Ureter (tissue), 1 donor: ENCODE measurements around the gene KRTAP4-3. TPM values are rescaled to one million over a fixed set of nuclear protein-coding genes. Genes with fewer than 3 reads are reported as not detected.
"Not testable (repeated sequence)": the region's sequence is repeated elsewhere in the genome, so short reads cannot be mapped to it uniquely, and the experiment has no call there.

Source experiments
- DNase-seq: peaks from one replicate; pipeline ENCODE4 v3.0.0-alpha.2; 2020; ENCODE audit warnings: low spot score
- total RNA-seq: library from RNA; stranded (reverse); gene quantifications from one replicate; pipeline ENCODE4 v1.2.4, GENCODE V29; 2023
- donor health status: DM: yes; HTN: yes; CAD: no.

KRTAP4-3 gene
- total RNA-seq: not detected

DNA sequence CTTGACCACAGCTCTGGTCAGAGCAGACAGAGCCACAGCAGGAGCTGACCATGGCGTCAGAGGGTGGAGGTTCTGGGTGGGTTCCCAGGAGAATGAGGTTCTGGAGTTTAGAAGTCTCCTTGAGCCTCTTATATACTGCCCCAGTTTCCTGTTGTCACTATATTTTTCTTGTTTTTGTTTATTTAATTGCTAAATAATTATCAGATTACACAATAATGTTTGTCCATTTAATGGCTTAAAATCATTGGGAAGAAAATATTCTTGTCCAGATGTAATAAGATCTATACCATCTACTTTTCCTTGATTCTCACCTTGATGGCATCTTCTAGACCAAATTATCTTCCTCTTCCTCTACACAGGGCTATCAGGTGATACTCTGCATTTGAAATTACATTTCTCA is at the start of gene KRTAP4-3:
KRTAP4-3 (minus strand) TSS at position 101 of the 400 bp plus-strand sequence; CDS start at position 52, 49 bp downstream.
- no peak for DNase-seq

DNA sequence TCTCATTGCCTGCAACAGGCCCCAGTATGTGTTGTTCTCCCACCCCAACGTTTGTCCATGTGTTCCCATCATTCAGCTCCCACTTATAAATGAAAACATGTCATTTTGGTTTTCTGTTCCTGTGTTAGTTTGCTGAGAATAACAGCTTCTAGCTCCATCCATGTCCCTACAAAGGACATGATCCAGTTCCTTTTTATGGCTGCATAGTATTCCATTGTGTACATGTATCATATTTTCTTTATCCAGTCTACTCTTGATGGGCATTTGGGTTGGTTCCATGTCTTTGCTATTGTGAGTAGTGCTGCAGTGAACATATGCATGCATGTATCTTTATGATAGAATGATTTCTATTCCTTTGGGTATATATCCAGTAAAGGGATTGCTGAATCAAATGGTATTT is 47.7 kb upstream of the KRTAP4-3 start:
- DNase-seq: no peak

DNA sequence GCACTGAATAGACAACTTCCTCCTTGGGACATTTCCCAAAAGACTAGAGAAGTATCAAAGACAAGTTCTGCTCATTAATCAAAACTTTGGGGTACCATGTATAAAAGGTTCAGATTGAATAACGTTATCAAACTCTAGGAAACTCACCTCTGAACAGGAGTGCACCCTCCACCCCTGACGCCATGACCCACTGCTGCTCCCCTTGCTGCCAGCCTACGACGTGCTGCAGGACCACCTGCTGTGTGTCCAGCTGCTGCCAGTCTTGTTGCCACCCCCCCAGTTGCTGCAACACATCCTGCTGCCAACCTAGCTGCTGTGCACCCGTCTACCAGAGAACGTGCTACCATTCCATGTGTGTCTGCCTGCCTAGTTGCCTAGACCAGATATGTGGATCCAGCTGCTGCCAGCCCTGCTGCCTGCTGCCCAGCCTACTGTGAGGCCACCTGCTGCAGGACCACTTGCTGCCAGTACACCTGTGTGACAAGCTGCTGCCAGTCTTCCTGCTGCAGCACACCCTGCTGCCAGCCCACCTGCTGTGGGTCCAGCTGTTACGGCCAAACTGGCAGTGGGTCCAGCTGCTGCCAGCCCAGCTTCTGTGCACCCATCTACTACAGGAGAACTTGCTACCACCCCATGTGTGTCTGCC is 44.6 kb upstream of the KRTAP4-3 start:
- DNase-seq: no peak

DNA sequence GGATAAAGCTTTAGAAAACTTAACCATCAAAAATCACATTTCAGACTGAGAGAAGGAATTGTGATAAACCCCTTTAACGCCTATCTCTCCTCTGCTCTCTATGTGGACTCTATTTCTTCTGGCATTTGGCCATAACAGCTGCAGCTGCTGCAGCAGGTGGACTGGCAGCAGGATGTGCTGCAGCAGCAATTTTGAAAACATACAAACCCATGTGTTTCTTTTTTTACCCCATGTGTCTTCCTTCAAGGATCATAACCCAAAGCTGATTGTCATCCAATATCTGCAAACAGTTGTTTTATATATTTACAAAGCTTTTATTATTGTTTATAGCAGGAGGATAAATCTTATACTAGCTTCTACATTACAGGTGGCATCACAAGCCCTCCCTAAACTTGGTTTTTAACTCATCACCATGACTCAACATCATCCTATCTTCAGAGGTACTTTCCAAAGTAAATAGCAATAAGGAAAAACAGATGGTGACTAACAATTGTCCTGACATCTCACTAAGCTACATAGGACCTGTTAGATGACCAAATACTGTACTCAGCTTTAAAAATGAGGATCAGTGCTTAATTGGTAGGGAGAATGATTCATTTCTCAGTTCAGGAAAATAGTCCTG is 43.9 kb upstream of the KRTAP4-3 start:
- no peak for DNase-seq

DNA sequence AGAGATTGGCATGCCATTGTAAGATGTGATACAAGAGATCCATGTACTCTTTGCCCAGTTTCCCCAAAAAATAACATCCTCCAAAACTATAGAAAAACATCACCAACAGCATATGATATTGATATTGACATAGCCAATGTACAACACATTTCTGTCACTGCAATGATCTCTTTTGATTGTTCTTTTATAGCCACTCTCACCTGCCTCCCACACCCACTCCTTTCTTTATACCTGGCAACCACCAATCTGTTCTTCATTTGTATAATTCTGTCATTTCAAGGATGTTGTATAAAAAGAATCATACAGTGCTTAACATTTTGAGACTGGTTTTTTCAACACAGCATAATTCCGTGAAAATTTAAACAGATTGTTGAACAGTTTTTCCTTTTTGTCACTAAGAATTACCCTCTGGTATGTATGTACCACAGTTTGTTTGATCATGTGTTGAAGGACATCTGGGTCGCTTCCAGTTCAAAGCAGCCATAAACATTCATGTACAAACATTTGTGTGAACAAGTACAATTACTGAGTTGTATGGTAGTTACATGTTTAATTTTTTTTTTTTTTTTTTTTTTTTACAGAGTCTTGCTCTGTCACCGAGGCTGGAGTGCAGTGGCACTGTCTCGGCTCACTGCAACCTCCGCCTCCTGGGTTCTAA is 31.5 kb upstream of the KRTAP4-3 start:
- no peak for DNase-seq

DNA sequence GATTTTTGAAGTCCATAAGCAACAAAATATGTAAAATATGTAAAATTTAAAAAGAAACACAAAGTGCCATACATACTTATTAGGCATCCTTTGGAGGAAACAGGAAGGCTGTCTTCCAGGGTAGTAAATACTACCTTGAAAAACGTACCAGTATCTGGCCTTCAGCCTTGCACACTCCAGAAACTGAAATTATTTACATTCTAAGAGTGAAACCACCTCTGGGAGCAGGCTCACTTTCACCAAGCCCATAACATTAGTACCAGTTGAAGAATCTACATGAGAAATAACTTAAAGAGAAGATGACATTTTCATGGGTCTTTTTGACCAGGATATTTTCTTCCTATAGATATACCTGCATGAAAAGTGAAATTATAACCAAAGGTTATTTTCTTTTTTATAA is 28.0 kb upstream of the KRTAP4-3 start:
- DNase-seq: no peak

DNA sequence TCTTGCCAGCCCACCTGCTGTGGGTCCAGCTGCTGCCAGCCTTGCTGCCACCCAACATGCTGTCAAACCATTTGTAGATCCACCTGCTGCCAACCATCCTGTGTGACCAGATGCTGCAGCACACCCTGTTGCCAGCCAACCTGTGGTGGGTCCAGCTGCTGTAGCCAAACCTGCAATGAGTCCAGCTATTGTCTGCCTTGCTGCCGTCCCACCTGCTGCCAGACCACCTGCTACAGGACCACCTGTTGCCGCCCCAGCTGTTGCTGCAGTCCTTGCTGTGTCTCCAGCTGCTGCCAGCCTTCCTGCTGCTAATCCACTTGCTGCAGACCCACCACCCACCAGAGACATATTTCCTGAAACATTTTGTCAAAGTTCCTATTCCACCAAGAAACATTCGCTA is 22.3 kb upstream of the KRTAP4-3 start:
- no peak for DNase-seq

DNA sequence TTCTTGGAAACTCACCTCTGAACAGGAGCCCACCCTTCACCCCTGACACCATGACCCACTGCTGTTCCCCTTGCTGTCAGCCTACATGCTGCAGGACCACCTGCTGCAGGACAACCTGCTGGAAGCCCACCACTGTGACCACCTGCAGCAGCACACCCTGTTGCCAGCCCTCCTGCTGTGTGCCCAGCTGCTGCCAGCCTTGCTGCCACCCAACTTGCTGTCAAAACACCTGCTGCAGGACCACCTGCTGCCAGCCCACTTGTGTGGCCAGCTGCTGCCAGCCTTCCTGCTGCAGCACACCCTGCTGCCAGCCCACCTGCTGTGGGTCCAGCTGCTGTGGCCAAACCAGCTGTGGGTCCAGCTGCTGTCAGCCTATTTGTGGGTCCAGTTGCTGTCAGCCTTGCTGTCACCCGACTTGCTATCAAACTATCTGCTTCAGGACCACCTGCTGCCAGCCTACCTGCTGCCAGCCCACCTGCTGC is 21.9 kb upstream of the KRTAP4-3 start, which contains the start of gene KRTAP9-1:
KRTAP9-1 (plus strand) TSS at position 51 of the 482 bp plus-strand sequence; CDS start at position 51, 0 bp downstream.
- not testable (repeated sequence) for DNase-seq

DNA sequence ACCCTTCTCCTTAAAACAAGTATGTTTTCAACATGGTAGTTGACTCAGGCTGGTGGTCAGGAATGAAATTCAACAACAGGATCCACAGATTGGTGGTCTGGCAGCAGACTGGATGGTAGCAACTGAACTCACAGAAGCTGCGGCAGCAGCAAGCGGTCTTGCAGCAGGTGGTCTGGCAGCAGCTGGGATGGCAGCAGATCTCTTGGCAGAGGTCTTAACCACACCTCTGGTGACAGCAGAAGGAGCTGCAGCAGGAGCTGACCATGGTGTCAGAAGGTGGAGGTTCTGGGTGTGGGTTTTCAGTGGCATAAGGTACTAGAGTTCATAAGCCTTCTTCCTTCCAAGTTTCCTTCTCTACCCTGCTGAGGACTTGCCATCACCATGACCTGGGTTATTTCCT is 18.9 kb upstream of the KRTAP4-3 start:
- no peak for DNase-seq

DNA sequence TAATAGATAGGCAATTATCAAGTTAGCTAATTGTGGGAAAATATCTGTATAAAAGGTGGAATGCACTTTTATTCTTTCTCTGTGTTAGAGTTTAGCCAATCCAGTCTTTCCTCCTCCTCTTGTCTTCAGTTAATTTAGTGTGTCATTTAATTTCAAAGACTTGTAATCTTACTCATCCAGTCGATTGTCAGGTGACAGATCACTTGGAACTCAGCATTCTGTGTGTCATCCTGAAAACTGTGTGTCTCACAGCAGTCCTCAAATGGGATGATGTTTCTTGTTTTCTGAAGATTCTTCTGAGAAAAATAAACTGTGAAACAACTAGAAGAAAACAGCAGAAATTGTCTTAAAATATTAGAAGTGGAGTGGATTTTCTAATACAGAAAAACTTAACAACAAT is 17.0 kb upstream of the KRTAP4-3 start:
- DNase-seq: no peak

DNA sequence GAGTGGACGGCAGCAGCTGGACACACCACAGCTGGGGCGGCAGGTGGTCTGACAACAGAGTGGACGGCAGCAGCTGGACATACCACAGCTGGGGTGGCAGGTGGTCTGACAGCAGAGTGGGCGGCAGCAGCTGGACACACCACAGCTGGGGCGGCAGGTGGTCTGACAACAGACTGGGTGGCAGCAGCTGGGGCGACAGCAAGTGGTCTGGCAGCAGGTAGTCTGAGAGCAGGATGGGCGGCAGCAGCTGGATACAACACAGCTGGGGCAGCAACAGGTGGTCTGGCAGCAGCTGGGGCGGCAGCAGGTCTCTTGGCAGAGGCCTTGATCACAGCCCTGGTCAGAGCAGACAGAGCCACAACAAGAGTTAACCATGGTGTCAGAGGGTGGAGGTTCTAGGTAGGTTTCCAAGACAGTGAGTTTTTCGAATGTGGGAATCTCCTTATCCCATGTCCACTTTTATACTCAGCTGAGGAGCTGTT is 16.5 kb upstream of the KRTAP4-3 start, which contains the start of gene KRTAP4-1:
KRTAP4-1 (minus strand) TSS at position 432 of the 482 bp plus-strand sequence; CDS start at position 375, 57 bp downstream.
- DNase-seq: no peak

DNA sequence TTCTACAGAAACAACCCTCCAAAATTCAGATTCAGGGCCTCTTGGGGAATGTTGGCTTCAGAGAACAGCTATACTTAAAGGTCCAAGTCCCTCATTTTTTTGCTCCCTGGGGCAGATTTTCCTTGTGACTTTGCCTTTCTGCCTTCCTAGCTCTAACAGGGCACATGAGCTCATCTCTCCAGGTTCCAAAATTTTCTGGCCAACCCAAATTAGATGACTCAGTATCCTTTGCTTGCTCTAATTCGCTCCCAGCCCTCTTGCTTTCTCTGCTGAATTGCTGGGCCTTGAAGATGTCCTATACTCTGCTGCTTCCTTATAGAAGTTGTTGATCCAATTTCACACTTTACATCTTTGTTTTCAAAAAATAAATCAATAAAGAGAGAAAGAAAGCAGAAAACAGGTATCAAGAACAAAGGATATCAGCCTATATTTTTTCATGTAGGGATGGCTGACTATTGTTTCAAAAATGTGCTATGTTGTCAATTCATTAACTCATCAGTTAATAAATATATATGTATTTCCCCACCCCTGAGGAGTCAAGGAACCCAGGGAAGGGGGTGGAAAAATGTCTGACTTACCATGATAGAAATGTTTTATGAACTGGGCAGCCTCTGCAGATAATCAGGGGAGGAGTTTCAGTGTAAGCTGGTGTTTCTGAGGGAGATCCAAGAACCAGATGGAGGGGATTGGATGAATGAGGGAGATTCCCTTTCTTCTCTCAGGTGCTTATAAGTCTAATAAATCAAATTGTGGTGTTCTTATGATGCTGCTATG is 11.0 kb upstream of the KRTAP4-3 start:
- DNase-seq: no peak

DNA sequence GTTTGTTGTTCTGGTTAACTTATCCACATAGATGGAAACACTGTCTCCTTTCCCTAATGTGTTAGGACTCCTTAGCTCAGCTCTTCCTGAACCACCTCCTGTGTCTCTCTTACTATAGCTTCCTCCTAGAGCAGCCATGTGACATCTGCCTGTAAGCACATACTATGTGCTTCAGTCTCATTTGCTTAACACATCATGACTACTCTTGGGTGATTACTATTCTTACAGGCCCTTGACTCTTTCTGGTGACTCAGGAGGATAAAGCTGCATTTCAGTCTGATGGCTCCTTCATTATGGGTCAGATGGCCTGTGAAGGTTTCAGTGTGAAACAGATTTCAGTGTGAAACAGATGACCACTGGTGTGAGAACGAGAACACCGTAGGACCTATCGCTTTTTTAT is 10.3 kb upstream of the KRTAP4-3 start:
- DNase-seq: no peak

DNA sequence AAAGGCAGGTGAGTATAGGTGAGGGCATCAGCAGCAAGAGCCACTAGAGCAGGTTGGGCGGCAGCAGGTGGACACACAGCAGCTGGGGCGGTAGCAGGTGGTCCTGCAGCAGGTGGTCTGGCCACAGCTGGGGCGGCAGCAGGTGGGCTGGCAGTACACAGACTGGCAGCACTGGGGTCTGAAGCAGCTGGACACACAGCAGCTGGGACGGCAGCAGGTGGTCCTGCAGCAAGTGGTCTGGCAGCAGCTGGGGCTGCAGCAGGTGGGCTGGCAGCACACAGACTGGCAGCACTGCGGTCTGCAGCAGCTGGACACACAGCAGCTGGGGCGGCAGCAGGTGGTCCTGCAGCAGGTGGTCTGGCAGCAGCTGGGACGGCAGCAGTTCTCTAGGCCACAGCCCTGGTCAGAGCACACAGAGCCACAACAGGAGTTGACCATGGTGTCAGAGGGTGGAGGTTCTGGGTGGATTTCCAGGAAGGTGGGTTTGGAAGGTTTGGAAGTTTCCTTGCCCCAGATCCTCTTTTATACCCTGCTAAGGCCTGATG is 9.8 kb upstream of the KRTAP4-3 start, which contains the start of gene KRTAP4-2:
KRTAP4-2 (minus strand) TSS at position 495 of the 545 bp plus-strand sequence; CDS start at position 438, 57 bp downstream.
- DNase-seq: no peak

DNA sequence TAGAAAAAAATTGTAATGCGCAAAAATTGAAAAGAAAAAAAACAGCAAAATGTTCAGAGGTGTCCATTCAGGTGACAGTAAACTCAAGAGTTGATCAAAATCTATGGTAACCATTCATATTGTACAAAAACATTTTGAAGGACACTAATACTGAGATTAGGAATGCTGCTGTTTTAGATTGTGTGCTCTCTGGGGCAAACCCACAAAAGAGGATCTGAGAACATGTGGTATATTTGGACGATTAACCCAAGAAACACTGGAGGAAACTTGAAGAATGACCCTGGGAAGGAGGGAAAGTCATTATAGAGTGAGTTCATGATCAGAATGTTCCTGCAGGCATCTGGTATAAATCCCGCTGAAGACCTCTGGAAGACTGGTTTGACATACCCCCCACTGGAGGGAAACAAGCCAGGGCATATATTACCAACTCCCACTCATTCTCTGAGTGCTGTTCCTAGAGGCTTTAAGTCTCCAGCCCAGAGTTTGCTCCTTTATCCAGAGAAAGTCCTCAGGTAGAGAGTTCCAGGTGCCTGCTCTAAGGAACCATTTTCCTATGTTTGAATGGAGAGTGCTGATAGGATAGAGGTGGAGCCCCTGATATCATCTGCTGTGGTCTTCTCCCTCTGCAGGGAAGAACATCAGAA is 8.8 kb upstream of the KRTAP4-3 start:
- no peak for DNase-seq

DNA sequence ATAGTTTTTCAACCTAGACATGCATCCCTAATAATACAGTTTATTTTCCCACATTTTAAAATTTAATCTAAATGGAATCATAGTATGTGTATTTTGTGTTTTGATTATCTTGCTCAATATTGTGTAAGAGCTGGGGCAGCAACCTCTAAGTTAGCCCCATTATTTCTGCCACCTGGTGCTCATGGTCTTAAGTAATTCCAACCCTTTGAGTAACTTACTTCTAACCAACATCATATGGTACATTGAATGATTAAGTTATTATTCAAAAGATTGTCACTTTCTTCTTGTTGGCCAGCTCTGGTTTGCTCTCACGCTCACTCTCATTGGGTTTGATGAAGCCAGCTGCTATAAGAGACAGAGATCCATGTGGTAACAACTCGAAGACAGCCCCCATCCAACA is 3.9 kb upstream of the KRTAP4-3 start:
- no peak for DNase-seq

DNA sequence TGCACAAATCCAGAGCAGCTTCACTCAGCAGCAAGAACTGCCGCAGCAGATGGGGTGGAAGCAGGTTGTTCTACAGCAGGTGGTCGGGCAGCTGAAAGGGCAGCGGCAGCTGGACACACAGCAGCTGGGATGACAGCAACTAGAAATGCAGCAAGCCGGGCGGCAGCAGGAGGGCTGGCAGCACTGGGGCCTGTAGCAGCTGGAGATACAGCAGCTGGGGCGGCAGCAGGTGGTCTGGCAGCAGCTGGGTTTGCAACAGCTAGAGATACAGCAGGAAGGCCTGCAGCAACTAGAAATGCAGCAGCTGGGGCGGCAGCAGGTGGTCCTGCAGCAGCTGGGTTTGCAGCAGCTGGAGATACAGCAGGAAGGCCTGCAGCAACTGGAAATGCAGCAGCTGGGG is 460 bp downstream of the KRTAP4-3 start:
- no peak for DNase-seq

DNA sequence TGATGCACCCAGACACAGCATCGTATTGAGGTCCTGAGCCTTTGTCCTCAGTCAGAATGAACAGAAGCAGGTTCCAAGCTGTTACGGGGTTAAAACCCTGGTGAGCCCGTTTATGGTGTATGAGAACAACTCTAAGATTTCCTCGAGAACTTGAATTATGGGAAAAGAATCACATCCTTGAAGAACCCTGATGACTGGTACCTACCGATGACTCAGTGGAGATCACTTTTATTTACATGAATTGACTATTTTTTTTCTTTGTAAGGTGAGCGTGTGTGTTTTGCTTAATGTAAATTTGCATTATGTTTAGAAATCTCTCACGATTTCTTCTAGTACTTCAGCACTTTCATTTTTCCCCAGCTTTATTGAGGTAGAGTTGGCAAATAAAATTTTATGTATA is 4.2 kb downstream of the KRTAP4-3 start:
- no peak for DNase-seq

DNA sequence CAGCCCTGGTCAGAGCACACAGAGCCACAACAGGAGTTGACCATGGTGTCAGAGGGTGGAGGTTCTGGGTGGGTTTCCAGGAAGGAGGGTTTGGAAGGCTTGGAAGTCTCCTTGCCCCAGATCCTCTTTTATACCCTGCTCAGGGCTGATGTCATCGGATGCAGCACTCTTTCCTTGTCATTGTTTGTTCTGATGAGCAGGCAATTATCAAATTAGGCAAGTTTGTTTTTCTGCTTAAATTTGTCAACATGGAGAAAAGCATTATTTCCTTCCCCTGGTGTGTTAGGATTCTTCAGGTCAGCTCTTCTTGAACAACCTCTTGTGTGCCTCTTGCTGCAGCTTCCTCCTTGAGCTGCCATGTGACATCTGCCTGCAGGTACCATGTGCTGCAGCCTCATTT is 7.4 kb downstream of the KRTAP4-3 start, which contains the start of gene KRTAP4-4:
KRTAP4-4 (minus strand) TSS at position 101 of the 400 bp plus-strand sequence; CDS start at position 44, 57 bp downstream.
- DNase-seq: no peak

DNA sequence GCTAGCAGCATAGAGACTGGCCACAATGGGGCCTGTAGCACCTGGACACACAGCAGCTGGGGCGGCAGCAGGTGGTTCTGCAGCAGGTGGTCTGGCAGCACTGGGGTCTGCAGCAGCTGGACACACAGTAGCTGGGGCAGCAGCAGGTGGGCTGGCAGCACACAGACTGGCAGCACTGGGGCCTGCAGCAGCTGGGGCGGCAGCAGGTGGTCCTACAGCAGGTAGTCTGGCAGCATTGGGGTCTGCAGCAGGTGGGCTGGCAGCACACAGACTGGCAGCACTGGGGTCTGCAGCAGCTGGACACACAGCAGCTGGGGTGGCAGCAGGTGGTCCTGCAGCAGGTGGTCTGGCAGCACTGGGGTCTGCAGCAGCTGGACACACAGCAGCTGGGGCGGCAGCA is 7.8 kb downstream of the KRTAP4-3 start:
- not testable (repeated sequence) for DNase-seq

DNA sequence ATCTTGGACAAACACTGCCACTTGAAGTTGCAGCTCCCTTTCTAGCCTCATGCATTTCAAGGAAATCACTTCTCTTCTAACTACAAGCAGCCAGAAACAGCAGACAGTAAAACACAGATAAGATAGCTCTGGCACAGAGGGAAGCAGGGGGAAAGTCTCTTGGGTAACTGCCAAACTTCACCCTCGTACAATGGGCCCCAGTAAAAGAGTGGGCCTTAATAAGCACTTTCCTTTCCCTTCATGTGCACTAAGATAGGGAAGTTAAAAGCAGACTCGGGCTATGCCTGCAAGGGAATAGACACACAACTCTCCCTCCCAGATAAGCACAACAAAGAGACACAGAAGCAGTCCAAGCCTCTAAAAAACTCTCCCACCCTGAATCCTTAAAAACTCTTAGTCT is 14.2 kb downstream of the KRTAP4-3 start:
- no peak for DNase-seq
